ENCODE measurements around the gene UNK.

GRCh38 chr17:75835654-75835987 lies 51.0 kb downstream of the UNK start:
- TF ChIP-seq EZH2 (IDR thresholded peaks at IDR 0.05; ENCODE audit: insufficient read depth, low read length) (no peak), CTCF (IDR thresholded peaks at IDR 0.05; ENCODE audit: insufficient read depth, low read depth, low read length) (no peak)

All from astrocyte (in vitro differentiated cells and primary cell).